ENCODE measurements around the gene NCOA1. TPM values are rescaled to one million over a fixed set of nuclear protein-coding genes. Genes with fewer than 3 reads are reported as not detected.

Gene NCOA1
- total RNA-seq, 1 experiment from 2014 or later = 37.1 TPM

GRCh38 chr2:24571828-24572442, 80.9 kb downstream of the NCOA1 start:
- Mint-ChIP-seq H3K9me3 (ENCODE audit: unreplicated experiment) (no peaks in the 10 kb centered on the region), H3K27ac (ENCODE audit: unreplicated experiment) (no peak overlapping the region), H3K4me3 (ENCODE audit: unreplicated experiment) (no peak overlapping the region), H3K27me3 (ENCODE audit: insufficient read depth, unreplicated experiment) (no peaks in the 10 kb centered on the region), H3K36me3 (ENCODE audit: insufficient read depth, unreplicated experiment) (peaks cover 14% of the 10 kb centered on the region), H3K4me1 (ENCODE audit: low read depth, unreplicated experiment) (peaks cover 34% of the 10 kb centered on the region)
- no peaks in the 10 kb centered on the region for H3K36me3 ChIP-seq (ENCODE audit: control insufficient read depth, insufficient read depth, low read length)
- intact Hi-C loops (cut with micrococcal nuclease; ENCODE audit: unreplicated experiment) = no loop called here
- peaks cover 39% of the 10 kb centered on the region for H3K4me1 ChIP-seq
- H3K27me3 ChIP-seq (replicated peaks; ENCODE audit: control insufficient read depth, insufficient read depth, low read length) = no peaks in the 10 kb centered on the region
- peaks cover 2% of the 10 kb centered on the region for H3K9me3 ChIP-seq
- no peak overlapping the region for H3K4me3 ChIP-seq (ENCODE audit: low read depth, low read length)
- TF ChIP-seq, protein P1, sequence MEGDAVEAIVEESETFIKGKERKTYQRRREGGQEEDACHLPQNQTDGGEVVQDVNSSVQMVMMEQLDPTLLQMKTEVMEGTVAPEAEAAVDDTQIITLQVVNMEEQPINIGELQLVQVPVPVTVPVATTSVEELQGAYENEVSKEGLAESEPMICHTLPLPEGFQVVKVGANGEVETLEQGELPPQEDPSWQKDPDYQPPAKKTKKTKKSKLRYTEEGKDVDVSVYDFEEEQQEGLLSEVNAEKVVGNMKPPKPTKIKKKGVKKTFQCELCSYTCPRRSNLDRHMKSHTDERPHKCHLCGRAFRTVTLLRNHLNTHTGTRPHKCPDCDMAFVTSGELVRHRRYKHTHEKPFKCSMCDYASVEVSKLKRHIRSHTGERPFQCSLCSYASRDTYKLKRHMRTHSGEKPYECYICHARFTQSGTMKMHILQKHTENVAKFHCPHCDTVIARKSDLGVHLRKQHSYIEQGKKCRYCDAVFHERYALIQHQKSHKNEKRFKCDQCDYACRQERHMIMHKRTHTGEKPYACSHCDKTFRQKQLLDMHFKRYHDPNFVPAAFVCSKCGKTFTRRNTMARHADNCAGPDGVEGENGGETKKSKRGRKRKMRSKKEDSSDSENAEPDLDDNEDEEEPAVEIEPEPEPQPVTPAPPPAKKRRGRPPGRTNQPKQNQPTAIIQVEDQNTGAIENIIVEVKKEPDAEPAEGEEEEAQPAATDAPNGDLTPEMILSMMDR (IDR thresholded peaks at IDR 0.05; ENCODE audit: insufficient read depth in 1 of 2, low read depth in 1 of 2, low read length in 1 of 2, severe bottlenecking in 1 of 2, unreplicated experiment in 1 of 2) = no peak
- DNase-seq = no peak
- POLR2A ChIA-PET = no interaction called here
- CTCF ChIA-PET = no interaction called here
- no TSS peak for BruUV-seq (replicated peaks)

DNA sequence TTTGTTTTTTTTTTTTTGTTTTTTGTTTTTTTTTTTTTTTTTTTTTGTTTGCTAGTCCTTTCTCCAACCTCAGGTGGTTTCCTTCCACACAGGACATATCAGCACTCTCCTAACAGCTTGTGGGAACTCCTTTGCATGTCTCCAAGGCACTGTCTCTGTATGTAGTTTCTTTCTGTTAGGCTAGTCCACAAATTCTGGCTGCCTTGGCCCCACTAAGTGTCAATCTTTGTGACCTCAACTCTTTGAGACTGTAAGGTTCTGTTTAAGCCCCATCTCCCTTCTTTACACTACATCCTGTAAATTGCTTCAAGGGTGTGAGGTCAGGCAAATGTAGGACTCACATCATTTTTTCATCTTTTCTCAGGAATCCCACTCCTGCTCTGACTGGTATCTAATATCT, 85.1 kb downstream of the NCOA1 start:
- no peaks in the 10 kb centered on the region for H3K9me3 ChIP-seq
- ChIA-PET POLR2A (no interaction called here), CTCF (no interaction called here)
- Mint-ChIP-seq H3K4me3 (ENCODE audit: unreplicated experiment) (no peak overlapping the region), H3K36me3 (ENCODE audit: insufficient read depth, unreplicated experiment) (peaks cover 12% of the 10 kb centered on the region), H3K9me3 (ENCODE audit: unreplicated experiment) (peaks cover 11% of the 10 kb centered on the region), H3K27ac (ENCODE audit: unreplicated experiment) (no peak overlapping the region), H3K4me1 (ENCODE audit: low read depth, unreplicated experiment) (peaks cover 47% of the 10 kb centered on the region), H3K27me3 (ENCODE audit: insufficient read depth, unreplicated experiment) (no peaks in the 10 kb centered on the region)
- DNase-seq = no peak
- TF ChIP-seq, protein P1 (IDR thresholded peaks at IDR 0.05; ENCODE audit: insufficient read depth in 1 of 2, low read depth in 1 of 2, low read length in 1 of 2, severe bottlenecking in 1 of 2, unreplicated experiment in 1 of 2) = no peak
- H3K36me3 ChIP-seq (ENCODE audit: control insufficient read depth, insufficient read depth, low read length) = no peaks in the 10 kb centered on the region
- no peaks in the 10 kb centered on the region for H3K27me3 ChIP-seq (replicated peaks; ENCODE audit: control insufficient read depth, insufficient read depth, low read length)
- no TSS peak for BruUV-seq (replicated peaks)
- H3K4me3 ChIP-seq (ENCODE audit: low read depth, low read length) = no peak overlapping the region
- H3K4me1 ChIP-seq = peaks cover 56% of the 10 kb centered on the region
- intact Hi-C loops (cut with micrococcal nuclease; ENCODE audit: unreplicated experiment) = loop anchor here (5.0 kb wide), 1 partner anchor 59 kb away; no protein-coding TSS in a partner anchor

- intact Hi-C loops (cut with micrococcal nuclease; ENCODE audit: unreplicated experiment) = loop anchor here (5.0 kb wide), 1 partner anchor 59 kb away; no protein-coding TSS in a partner anchor
- DNase-seq = no peak
- BruUV-seq (replicated peaks) = no TSS peak
- peaks cover 42% of the 10 kb centered on the region for H3K4me1 Mint-ChIP-seq (ENCODE audit: low read depth, unreplicated experiment)
- H3K9me3 Mint-ChIP-seq (ENCODE audit: unreplicated experiment) = peaks cover 11% of the 10 kb centered on the region
- Histone ChIP-seq H3K36me3 (ENCODE audit: control insufficient read depth, insufficient read depth, low read length) (no peaks in the 10 kb centered on the region), H3K4me1 (peaks cover 51% of the 10 kb centered on the region), H3K27me3 (replicated peaks; ENCODE audit: control insufficient read depth, insufficient read depth, low read length) (no peaks in the 10 kb centered on the region), H3K9me3 (no peaks in the 10 kb centered on the region), H3K4me3 (ENCODE audit: low read depth, low read length) (no peak overlapping the region)
- ChIA-PET CTCF (no interaction called here), POLR2A (no interaction called here)
- TF ChIP-seq, protein P1 (IDR thresholded peaks at IDR 0.05; ENCODE audit: insufficient read depth in 1 of 2, low read depth in 1 of 2, low read length in 1 of 2, severe bottlenecking in 1 of 2, unreplicated experiment in 1 of 2) = no peak
- no peak overlapping the region for H3K4me3 Mint-ChIP-seq (ENCODE audit: unreplicated experiment)
- peaks cover 12% of the 10 kb centered on the region for H3K36me3 Mint-ChIP-seq (ENCODE audit: insufficient read depth, unreplicated experiment)
- no peaks in the 10 kb centered on the region for H3K27me3 Mint-ChIP-seq (ENCODE audit: insufficient read depth, unreplicated experiment)
- no peak overlapping the region for H3K27ac Mint-ChIP-seq (ENCODE audit: unreplicated experiment)
Observed at GRCh38 chr2:24576617-24577016, 85.6 kb downstream of the NCOA1 start.

All from Caco-2 (cell line).